GM18907 (cell line): ENCODE data around the gene RASA1.

Experiments used
- ATAC-seq: cut with Tn5 transposase; IDR thresholded peaks from one replicate; pipeline ENCODE4 v1.9.1; 2021; ENCODE audit warnings: mild to moderate bottlenecking, moderate library complexity; ENCODE audit not compliant: unreplicated experiment

The RASA1 gene

GRCh38 chr5:87354496-87354895 is 86.8 kb downstream of the RASA1 start:
- peak; percentile 98 for ATAC-seq

DNA sequence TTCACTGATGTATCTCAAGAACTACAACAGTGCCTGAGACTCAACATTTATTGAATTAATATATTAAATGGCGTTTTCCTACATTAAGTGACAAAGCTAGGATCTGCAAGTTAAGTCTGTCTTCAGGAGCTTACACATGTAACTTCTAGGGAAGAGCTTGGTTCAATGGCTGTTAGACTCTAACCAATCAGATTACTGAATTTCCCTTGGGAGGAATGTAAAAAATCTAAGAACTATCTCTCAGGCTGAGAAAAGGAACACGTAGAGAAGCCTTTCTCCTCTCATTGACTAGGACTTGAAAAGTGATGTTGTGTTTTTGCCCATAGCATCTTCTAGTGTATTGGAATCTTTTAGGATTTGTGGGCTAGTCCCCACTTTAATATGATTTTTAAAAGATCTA is 91.4 kb downstream of the RASA1 start:
- ATAC-seq = no peak

DNA sequence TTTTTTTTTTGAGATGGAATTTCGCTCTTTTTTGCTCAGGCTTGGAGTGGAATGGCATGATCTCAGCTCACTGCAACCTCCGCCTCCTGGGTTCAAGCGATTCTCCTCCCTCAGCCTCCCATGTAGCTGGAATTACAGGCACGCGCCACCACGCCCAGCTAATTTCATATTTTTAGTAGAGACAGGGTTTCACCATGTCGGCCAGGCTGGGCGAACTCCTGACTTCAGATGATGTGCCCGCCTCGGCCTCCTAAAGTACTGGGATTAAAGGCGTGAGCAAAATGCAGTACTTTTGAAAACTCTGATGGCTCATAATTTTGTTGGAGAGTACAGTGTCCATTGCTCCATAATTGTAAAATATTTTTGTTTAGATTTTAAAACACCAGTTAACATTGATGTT is 92.4 kb downstream of the RASA1 start:
- no peak for ATAC-seq

GRCh38 chr5:87361031-87361445 is 93.4 kb downstream of the RASA1 start:
- ATAC-seq = no peak

GRCh38 chr5:87361536-87362213 is 94.0 kb downstream of the RASA1 start:
- no peak for ATAC-seq

- no peak for ATAC-seq
These were observed 99.6 kb downstream of the RASA1 start for GRCh38 chr5:87367243-87367642.

DNA sequence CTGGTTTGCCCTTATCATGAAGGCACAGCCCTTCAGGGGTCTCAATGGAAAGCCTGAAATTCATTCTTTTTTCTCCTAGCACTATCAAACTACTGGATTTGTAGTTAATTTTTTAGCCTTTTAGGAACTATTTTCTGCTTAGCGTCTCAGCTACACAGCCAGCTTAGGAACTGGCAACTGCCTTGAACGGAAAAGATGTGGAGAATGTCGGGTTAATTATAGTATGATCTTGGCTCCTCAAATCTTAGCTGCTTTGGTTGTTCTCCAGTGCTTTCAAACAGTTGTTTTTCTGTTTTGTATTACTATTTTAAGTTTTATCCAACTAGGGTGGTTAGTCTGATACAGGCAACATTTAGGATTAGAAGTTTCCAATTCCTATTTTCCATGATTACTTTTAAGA is 100.9 kb downstream of the RASA1 start:
- ATAC-seq = no peak

- ATAC-seq = no peak
These were observed 101.7 kb downstream of the RASA1 start for GRCh38 chr5:87369431-87369830.

- ATAC-seq = no peak
These were observed 105.0 kb downstream of the RASA1 start for GRCh38 chr5:87372705-87373104.

- no peak for ATAC-seq
These were observed 114.5 kb downstream of the RASA1 start for GRCh38 chr5:87382224-87382623.

- no peak for ATAC-seq
These were observed 115.5 kb downstream of the RASA1 start for GRCh38 chr5:87383216-87383615.

DNA sequence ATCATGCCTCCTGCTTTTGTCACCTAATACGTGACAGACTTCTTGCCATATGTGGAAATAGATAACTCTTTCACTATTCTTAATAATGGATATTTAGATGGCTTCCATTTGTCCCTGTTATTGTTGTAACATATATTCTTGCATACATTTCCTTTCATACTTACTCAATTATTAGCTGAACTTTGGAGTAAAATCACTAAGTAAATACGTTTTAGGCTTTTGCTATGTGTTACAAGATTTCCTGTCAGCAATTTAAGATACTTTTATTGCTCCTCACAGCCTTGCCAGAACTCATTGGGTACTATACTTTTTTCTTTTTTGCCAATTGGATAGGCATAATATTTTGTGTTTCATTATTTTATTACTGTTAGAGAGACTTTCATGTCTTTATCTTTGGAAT is 118.1 kb downstream of the RASA1 start:
- no peak for ATAC-seq

- ATAC-seq = no peak
These were observed 120.4 kb downstream of the RASA1 start for GRCh38 chr5:87388129-87388528.

DNA sequence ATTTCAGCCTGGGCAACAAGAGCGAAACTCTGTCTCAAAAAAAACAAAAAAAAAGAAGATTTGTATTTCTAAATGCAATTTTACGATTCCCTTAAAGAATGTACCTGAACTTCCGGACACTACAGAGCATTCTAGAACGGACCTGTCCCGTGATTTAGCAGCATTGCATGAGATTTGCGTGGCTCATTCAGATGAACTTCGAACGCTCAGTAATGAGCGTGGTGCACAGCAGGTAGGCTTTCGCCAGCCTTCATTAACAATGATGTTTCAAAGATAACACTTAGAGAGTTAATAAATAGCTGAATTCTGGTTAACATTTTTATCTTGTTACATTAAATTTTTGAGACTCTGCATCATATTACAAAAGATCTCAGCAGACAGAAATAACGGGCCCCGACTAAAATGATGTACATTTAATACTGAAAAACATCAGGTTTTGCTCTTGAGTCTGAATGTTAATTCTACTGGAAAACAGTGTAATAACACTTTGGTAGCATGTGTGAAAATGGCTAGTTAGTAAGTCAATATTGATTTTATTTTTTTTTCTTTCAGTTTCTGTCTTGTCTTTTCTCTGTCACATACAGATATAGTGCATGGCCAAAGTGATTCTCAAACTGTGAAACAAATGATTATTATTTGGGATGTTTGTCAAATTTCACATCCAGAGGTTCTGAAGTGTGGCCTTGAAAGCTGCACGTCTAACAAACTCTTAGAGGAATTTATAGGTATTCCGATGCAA is 121.8 kb downstream of the RASA1 start:
- ATAC-seq = no peak

DNA sequence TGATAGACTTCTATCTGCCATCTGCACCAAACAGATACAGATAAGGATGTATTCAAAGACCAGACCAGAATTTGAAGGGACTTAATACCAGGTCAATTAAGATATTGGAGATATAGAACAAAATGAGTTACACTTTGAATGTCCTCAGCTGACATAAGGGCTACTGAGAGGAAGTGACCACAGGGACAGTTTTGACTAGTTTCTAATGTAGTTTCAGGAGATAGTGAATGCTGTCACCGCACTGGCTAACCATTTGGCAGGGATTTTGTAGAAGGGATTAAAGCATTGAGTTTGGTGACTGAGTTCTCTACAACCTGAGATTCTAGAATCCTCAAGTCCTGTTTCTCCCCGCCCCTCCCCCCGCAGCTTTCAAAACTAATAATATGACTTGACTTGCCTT is 122.4 kb downstream of the RASA1 start:
- ATAC-seq = no peak

GRCh38 chr5:87390576-87391199 is 123.0 kb downstream of the RASA1 start:
- no peak for ATAC-seq

GRCh38 chr5:87392170-87392569 is 124.5 kb downstream of the RASA1 start:
- ATAC-seq = no peak

GRCh38 chr5:87392801-87393200 is 125.1 kb downstream of the RASA1 start:
- no peak for ATAC-seq

- no peak for ATAC-seq
These were observed 125.6 kb downstream of the RASA1 start for GRCh38 chr5:87393331-87393730.

DNA sequence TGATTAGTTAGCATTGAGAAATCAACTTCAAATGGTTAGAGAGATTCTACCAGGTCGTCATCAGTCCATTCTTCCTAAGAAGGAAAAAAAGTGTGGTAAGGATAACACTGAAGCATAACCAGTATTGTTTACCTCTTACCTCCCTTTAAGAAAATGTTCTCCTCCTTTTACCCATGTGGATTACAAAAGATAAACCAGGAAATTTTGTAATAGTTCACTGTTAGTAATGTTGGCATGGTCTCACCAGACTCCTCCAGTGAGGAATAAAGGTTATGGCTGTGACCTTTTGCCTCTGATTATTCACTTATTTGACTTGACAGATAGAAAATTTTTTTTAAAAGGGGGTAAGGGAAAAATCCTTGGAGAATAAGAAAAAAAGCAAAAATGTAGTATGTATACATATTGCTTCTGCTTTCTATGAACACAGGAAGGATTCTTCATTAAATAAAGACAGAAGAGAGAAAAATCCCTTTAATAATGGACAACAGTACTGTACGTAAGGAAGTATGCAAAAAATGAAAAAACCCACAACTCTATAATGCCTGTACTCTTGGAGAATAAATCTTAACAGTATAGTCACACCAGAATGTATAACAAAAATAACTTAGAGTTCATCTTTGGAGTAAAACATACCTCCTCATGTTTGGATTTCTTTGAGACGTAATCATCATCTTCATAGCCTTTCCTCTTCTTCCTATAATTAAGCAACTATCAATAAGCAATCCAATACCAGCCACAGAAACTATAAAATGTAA is 126.9 kb downstream of the RASA1 start:
- ATAC-seq = no peak

- ATAC-seq = no peak
These were observed 131.4 kb downstream of the RASA1 start for GRCh38 chr5:87398981-87399614.
